ENCODE results near the gene FABP6.

Gene FABP6

DNA sequence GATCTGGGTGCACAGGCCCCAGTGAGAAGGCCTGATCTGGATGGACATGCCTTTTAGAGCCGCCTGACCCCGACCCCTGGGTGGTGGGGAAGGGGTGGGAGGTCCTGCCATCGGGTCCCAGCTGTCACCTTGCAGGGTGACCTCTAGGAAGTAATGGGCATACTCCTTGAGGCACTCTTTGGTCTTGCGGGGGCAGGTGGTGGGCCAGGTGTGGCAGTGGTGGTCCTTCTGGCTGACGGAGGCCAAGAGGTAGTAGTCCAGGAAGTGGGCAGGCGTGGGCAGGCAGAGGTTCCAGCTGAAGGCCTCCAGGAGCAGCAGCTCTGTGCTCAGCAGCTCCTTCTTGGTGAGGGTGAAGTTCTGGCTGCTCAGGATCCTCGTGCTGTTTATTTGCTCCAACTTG lies 30.0 kb downstream of the FABP6 start:
- CTCF ChIA-PET = no interaction called here
- TF ChIP-seq ZNF639 (tag by site-specific recombination; IDR thresholded peaks at IDR 0.05) (no peak), ZNF626 (tag by site-specific recombination; IDR thresholded peaks at IDR 0.05) (no peak), ZNF530 (tag by site-specific recombination; IDR thresholded peaks at IDR 0.05; ENCODE audit: low read depth) (no peak), TCF7L2 (IDR thresholded peaks at IDR 0.05; ENCODE audit: borderline replicate concordance, low read depth, low read length) (no peak), ZNF239 (tag by site-specific recombination; IDR thresholded peaks at IDR 0.05) (no peak), ZNF394 (tag by site-specific recombination; IDR thresholded peaks at IDR 0.05; ENCODE audit: borderline replicate concordance) (no peak), ZNF214 (tag by site-specific recombination; IDR thresholded peaks at IDR 0.05; ENCODE audit: borderline replicate concordance) (no peak), BCL11B (tag by site-specific recombination; IDR thresholded peaks at IDR 0.05; ENCODE audit: low read depth) (no peak), ZNF514 (tag by site-specific recombination; IDR thresholded peaks at IDR 0.05) (no peak), ZNF37A (tag by site-specific recombination; IDR thresholded peaks at IDR 0.05) (no peak), KLF1 (tag by site-specific recombination; IDR thresholded peaks at IDR 0.05) (no peak), ZNF664 (tag by site-specific recombination; IDR thresholded peaks at IDR 0.05) (no peak), ZNF391 (tag by site-specific recombination; IDR thresholded peaks at IDR 0.05; ENCODE audit: borderline replicate concordance, low read depth) (no peak), ZFP69B (tag by site-specific recombination; IDR thresholded peaks at IDR 0.05) (no peak), YY1 (tag by site-specific recombination; IDR thresholded peaks at IDR 0.05) (no peak), PRDM4 (tag by site-specific recombination; IDR thresholded peaks at IDR 0.05) (no peak), ZNF610 (tag by site-specific recombination; IDR thresholded peaks at IDR 0.05; ENCODE audit: borderline replicate concordance) (no peak), ZNF544 (tag by site-specific recombination; IDR thresholded peaks at IDR 0.05) (no peak)
- TF ChIP-seq, protein P1, sequence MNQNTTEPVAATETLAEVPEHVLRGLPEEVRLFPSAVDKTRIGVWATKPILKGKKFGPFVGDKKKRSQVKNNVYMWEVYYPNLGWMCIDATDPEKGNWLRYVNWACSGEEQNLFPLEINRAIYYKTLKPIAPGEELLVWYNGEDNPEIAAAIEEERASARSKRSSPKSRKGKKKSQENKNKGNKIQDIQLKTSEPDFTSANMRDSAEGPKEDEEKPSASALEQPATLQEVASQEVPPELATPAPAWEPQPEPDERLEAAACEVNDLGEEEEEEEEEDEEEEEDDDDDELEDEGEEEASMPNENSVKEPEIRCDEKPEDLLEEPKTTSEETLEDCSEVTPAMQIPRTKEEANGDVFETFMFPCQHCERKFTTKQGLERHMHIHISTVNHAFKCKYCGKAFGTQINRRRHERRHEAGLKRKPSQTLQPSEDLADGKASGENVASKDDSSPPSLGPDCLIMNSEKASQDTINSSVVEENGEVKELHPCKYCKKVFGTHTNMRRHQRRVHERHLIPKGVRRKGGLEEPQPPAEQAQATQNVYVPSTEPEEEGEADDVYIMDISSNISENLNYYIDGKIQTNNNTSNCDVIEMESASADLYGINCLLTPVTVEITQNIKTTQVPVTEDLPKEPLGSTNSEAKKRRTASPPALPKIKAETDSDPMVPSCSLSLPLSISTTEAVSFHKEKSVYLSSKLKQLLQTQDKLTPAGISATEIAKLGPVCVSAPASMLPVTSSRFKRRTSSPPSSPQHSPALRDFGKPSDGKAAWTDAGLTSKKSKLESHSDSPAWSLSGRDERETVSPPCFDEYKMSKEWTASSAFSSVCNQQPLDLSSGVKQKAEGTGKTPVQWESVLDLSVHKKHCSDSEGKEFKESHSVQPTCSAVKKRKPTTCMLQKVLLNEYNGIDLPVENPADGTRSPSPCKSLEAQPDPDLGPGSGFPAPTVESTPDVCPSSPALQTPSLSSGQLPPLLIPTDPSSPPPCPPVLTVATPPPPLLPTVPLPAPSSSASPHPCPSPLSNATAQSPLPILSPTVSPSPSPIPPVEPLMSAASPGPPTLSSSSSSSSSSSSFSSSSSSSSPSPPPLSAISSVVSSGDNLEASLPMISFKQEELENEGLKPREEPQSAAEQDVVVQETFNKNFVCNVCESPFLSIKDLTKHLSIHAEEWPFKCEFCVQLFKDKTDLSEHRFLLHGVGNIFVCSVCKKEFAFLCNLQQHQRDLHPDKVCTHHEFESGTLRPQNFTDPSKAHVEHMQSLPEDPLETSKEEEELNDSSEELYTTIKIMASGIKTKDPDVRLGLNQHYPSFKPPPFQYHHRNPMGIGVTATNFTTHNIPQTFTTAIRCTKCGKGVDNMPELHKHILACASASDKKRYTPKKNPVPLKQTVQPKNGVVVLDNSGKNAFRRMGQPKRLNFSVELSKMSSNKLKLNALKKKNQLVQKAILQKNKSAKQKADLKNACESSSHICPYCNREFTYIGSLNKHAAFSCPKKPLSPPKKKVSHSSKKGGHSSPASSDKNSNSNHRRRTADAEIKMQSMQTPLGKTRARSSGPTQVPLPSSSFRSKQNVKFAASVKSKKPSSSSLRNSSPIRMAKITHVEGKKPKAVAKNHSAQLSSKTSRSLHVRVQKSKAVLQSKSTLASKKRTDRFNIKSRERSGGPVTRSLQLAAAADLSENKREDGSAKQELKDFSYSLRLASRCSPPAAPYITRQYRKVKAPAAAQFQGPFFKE (tag by site-specific recombination; IDR thresholded peaks at IDR 0.05; ENCODE audit: borderline replicate concordance) = no peak
- TF ChIP-seq, protein P2, sequence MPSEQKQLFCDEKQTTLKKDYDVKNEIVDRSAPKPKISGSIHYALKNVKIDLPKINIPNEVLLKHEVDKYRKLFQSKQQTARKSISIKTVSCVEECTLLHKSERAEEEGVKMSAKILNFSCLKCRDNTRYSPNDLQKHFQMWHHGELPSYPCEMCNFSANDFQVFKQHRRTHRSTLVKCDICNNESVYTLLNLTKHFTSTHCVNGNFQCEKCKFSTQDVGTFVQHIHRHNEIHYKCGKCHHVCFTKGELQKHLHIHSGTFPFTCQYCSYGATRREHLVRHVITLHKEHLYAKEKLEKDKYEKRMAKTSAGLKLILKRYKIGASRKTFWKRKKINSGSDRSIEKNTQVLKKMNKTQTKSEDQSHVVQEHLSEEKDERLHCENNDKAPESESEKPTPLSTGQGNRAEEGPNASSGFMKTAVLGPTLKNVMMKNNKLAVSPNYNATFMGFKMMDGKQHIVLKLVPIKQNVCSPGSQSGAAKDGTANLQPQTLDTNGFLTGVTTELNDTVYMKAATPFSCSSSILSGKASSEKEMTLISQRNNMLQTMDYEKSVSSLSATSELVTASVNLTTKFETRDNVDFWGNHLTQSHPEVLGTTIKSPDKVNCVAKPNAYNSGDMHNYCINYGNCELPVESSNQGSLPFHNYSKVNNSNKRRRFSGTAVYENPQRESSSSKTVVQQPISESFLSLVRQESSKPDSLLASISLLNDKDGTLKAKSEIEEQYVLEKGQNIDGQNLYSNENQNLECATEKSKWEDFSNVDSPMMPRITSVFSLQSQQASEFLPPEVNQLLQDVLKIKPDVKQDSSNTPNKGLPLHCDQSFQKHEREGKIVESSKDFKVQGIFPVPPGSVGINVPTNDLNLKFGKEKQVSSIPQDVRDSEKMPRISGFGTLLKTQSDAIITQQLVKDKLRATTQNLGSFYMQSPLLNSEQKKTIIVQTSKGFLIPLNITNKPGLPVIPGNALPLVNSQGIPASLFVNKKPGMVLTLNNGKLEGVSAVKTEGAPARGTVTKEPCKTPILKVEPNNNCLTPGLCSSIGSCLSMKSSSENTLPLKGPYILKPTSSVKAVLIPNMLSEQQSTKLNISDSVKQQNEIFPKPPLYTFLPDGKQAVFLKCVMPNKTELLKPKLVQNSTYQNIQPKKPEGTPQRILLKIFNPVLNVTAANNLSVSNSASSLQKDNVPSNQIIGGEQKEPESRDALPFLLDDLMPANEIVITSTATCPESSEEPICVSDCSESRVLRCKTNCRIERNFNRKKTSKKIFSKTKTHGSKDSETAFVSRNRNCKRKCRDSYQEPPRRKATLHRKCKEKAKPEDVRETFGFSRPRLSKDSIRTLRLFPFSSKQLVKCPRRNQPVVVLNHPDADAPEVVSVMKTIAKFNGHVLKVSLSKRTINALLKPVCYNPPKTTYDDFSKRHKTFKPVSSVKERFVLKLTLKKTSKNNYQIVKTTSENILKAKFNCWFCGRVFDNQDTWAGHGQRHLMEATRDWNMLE (tag by site-specific recombination; conservative IDR thresholded peaks at IDR 0.05; ENCODE audit: low read depth) = no peak

More for the DNA sequence above, 30.0 kb downstream of the FABP6 start:
- POLR2A ChIA-PET = no interaction called here
- Histone ChIP-seq H3K4me3 (ENCODE audit: low read depth, low read length) (no peak overlapping the region), H3K27ac (ENCODE audit: extremely low read depth, low read depth, low read length) (no peak overlapping the region), H3K9me3 (ENCODE audit: control insufficient read depth, insufficient read depth, low read depth, low read length) (no peaks in the 10 kb centered on the region), H3K36me3 (ENCODE audit: control insufficient read depth in 2 of 2, insufficient read depth in 1 of 2, low read length in 2 of 2) (peaks cover 0 to 3% of the 10 kb centered on the region in 2 experiments; a peak in 1 of 3 replicates), H3K4me1 (ENCODE audit: control insufficient read depth, insufficient read depth, low read length) (peaks cover 3% of the 10 kb centered on the region; the same call in 1 of the 2 replicates)
